IMR-90 (cell line): ENCODE data around the gene RPL6. TPM values are rescaled to one million over a fixed set of nuclear protein-coding genes. Genes with fewer than 3 reads are reported as not detected.

Experiments used
- ATAC-seq: fragments of 200-7000 bp; cut with Tn5 transposase; 2 replicates; pipeline ENCODE4 v1.9.1; 2020; ENCODE audit warnings: low read depth, mild to moderate bottlenecking, moderate library complexity
- BruUV-seq: library from RNA; stranded (reverse); fragments of 400-500 nt; replicated peaks from 2 replicates; lab custom pipeline; 2021; lab: Mats Ljungman, UMichigan
- CTCF ChIA-PET: fragments of 300-600 bp; formaldehyde crosslinking; extraction: SDS; loops from one replicate; lab custom pipeline; 2021; ENCODE audit warnings: antibody characterized with exemption; lab: Yijun Ruan, JAX
- POLR2A ChIA-PET: fragments of 300-600 bp; sonication (Branson Sonifier 250); formaldehyde crosslinking; loops from one replicate; lab custom pipeline; 2022; ENCODE audit warnings: antibody characterized with exemption; ENCODE audit not compliant: unreplicated experiment; lab: Charles Lee
- DNase-seq: peaks from one replicate; pipeline ENCODE4 v3.0.0; 2013
- H2AFZ ChIP-seq: replicated peaks from 2 replicates; pipeline ENCODE3; 2013; ENCODE audit warnings: low read length, mild to moderate bottlenecking; ENCODE audit not compliant: poor library complexity
- H2AK5ac ChIP-seq: 2 replicates; pipeline ENCODE4 v1.6.1; 2013; ENCODE audit warnings: low read depth, low read length, inconsistent platforms
- H2AK9ac ChIP-seq: replicated peaks from 2 replicates; pipeline ENCODE3; 2013; ENCODE audit warnings: mild to moderate bottlenecking, low read depth, low read length, moderate library complexity; ENCODE audit not compliant: poor library complexity
- H2BK120ac ChIP-seq: 2 replicates; pipeline ENCODE4 v1.6.1; 2013; ENCODE audit warnings: low read depth, low read length, inconsistent platforms
- H2BK15ac ChIP-seq: 3 replicates; pipeline ENCODE4 v1.6.1; 2013; ENCODE audit warnings: low read depth, low read length, inconsistent platforms
- H2BK20ac ChIP-seq: 2 replicates; pipeline ENCODE4 v1.6.1; 2013; ENCODE audit warnings: low read depth, mild to moderate bottlenecking, inconsistent platforms, low read length, moderate library complexity
- H2BK5ac ChIP-seq: 2 replicates; pipeline ENCODE4 v1.6.1; 2013; ENCODE audit warnings: mild to moderate bottlenecking, low read depth, low read length, inconsistent platforms; ENCODE audit not compliant: poor library complexity, severe bottlenecking
- H3K14ac ChIP-seq: replicated peaks from 2 replicates; pipeline ENCODE4 v1.6.1; 2013; ENCODE audit warnings: low read depth, low read length, inconsistent platforms
- H3K18ac ChIP-seq: 2 replicates; pipeline ENCODE4 v1.6.1; 2013; ENCODE audit warnings: low read depth, low read length, control low read depth
- H3K23ac ChIP-seq: 2 replicates; pipeline ENCODE4 v1.6.1; 2013; ENCODE audit warnings: low read depth, low read length, inconsistent platforms
- H3K27ac ChIP-seq: 2 replicates; pipeline ENCODE4 v1.5.1; 2013; ENCODE audit warnings: mild to moderate bottlenecking, control low read depth, low read length; ENCODE audit not compliant: insufficient read depth
- H3K27me3 ChIP-seq: 2 replicates; pipeline ENCODE4 v1.6.1; 2013; ENCODE audit warnings: low read length; ENCODE audit not compliant: control insufficient read depth, insufficient read depth
- H3K36me3 ChIP-seq: 2 replicates; pipeline ENCODE4 v1.6.1; 2013; ENCODE audit warnings: low read length, mixed read lengths; ENCODE audit not compliant: control insufficient read depth, insufficient read depth
- H3K4ac ChIP-seq: 2 replicates; pipeline ENCODE4 v1.6.1; 2013; ENCODE audit warnings: low read depth, low read length, inconsistent platforms
- H3K4me1 ChIP-seq: 2 replicates; pipeline ENCODE4 v1.6.1; 2013; ENCODE audit warnings: low read length, mixed read lengths; ENCODE audit not compliant: control insufficient read depth, insufficient read depth
- H3K4me2 ChIP-seq: 2 replicates; pipeline ENCODE4 v1.6.1; 2013; ENCODE audit warnings: low read depth, mild to moderate bottlenecking, control low read depth, low read length, moderate library complexity
- H3K4me3 ChIP-seq: 2 replicates; pipeline ENCODE4 v1.5.1; 2013; ENCODE audit warnings: low read depth, mild to moderate bottlenecking, control low read depth, low read length, moderate library complexity; ENCODE audit not compliant: insufficient read depth
- H3K56ac ChIP-seq: 2 replicates; pipeline ENCODE4 v1.6.1; 2013; ENCODE audit warnings: low read length, inconsistent platforms; ENCODE audit not compliant: insufficient read depth; ENCODE audit errors: extremely low read depth
- H3K79me1 ChIP-seq, 2 experiments: 2 replicates each; pipeline ENCODE4 v1.6.1; 2013; ENCODE audit warnings: low read length in 2 of 2, inconsistent platforms in 1 of 2, low read depth in 1 of 2
- H3K9ac ChIP-seq: 2 replicates; pipeline ENCODE4 v1.6.1; 2013; ENCODE audit warnings: low read depth, low read length, control low read depth
- H3K9me1 ChIP-seq: 2 replicates; pipeline ENCODE4 v1.6.1; 2013; ENCODE audit warnings: low read length, inconsistent platforms; ENCODE audit not compliant: insufficient read depth
- H3K9me3 ChIP-seq: 2 replicates; pipeline ENCODE4 v1.6.1; 2013; ENCODE audit warnings: low read length; ENCODE audit not compliant: control insufficient read depth, insufficient read depth
- H4K20me1 ChIP-seq: 2 replicates; pipeline ENCODE4 v1.6.1; 2013; ENCODE audit warnings: low read length, inconsistent platforms; ENCODE audit not compliant: insufficient read depth
- H4K5ac ChIP-seq: 2 replicates; pipeline ENCODE4 v1.6.1; 2013; ENCODE audit warnings: mild to moderate bottlenecking, low read depth, low read length, control low read depth
- H4K8ac ChIP-seq, 2 experiments: 2 replicates each; pipeline ENCODE4 v1.6.1; 2013; ENCODE audit warnings: low read depth in 2 of 2, low read length in 2 of 2, control low read depth in 1 of 2, inconsistent platforms in 1 of 2
- H4K91ac ChIP-seq: 2 replicates; pipeline ENCODE4 v1.6.1; 2013; ENCODE audit warnings: low read depth, low read length, inconsistent platforms; ENCODE audit not compliant: insufficient read depth
- CHD1 ChIP-seq: IDR thresholded peaks from 2 replicates; pipeline ENCODE4 v1.6.1; 2012; ENCODE audit warnings: low read depth, low read length, improper control_type of control experiment
- ELK1 ChIP-seq: fragments of 150-350 bp; IDR thresholded peaks from 2 replicates; pipeline ENCODE4 v1.6.1; 2016; ENCODE audit warnings: low read depth, mild to moderate bottlenecking, low read length, moderate library complexity, borderline replicate concordance
- WGBS, 2 experiments: methylation state at CpG; one replicate each; pipeline versions ENCODE4 v1.1.5 to v1.1.7; 2013; ENCODE audit warnings: missing lambda C conversion rate in 2 of 2; ENCODE audit not compliant: insufficient read length in 1 of 2; ENCODE audit errors: extremely low coverage in 2 of 2; 5-methylcytosine and 5-hydroxymethylcytosine counted together
- dilution Hi-C: fragments of 300-500 bp; cut with HindIII; formaldehyde crosslinking; loops from one replicate; pipeline ENCODE4 v1.14.3; 2018; ENCODE audit warnings: low sequenced_read_pairs; ENCODE audit not compliant: unreplicated experiment
- in situ Hi-C: fragments of 300-500 bp; cut with MboI; formaldehyde crosslinking; loops from 3 replicates; pipeline ENCODE4 v1.14.3; 2019; ENCODE audit warnings: low sequenced_read_pairs, inconsistent platforms, mixed read lengths
- intact Hi-C: fragments of 100-400 bp; cut with micrococcal nuclease; formaldehyde crosslinking; loops from 2 replicates; pipeline ENCODE4 v1.10.0; 2022
- polyA plus RNA-seq, 3 experiments: library from polyadenylated mRNA; depleted of rRNA; stranded (reverse); fragments of >200 nt; gene quantifications; 2 replicates each; pipeline ENCODE4 v1.2.3, GENCODE V29; 2012; ENCODE audit warnings: low replicate concordance in 1 of 3
- total RNA-seq: library from RNA; depleted of rRNA; stranded (reverse); fragments of >200 nt; gene quantifications from 2 replicates; pipeline ENCODE4 v1.2.3, GENCODE V29; 2012
- TF ChIP-seq, protein P1 (sequence below): conservative IDR thresholded peaks from 2 replicates; pipeline ENCODE4 v1.5.1; 2012; ENCODE audit warnings: mild to moderate bottlenecking, low read depth, low read length, improper control_type of control experiment

Gene RPL6
- total and polyA plus RNA-seq, 2 of the 4 experiments (the other 2 are of a cell fraction), result 1,317 to 1,694 TPM

GRCh38 chr12:112431965-112432364 is 22.6 kb upstream of the RPL6 start:
- H2BK20ac ChIP-seq, result no peak overlapping the region
- H3K18ac ChIP-seq, result no peak overlapping the region
- no peak overlapping the region for H4K91ac ChIP-seq
- ChIA-PET CTCF (interaction anchor here (0.6 kb wide), 1 partner anchor 9 kb away, joined by 3 read pairs; no protein-coding TSS in a partner anchor), POLR2A (no interaction called here)
- no peak overlapping the region for H2AK5ac ChIP-seq
- in situ Hi-C loops (no loop called here), intact Hi-C loops (no loop called here), dilution Hi-C loops (no loop called here)
- no CpG with 5 or more reads among the region's 3 CpGs for WGBS, 2 experiments
- no peak overlapping the region for H3K23ac ChIP-seq
- peaks cover 16 to 64% of the 10 kb centered on the region in 2 experiments for H3K79me1 ChIP-seq
- H4K5ac ChIP-seq, result no peak overlapping the region
- no peak overlapping the region for H3K4me2 ChIP-seq
- ATAC-seq (no peak), DNase-seq (no peak)
- peaks cover 65% of the 10 kb centered on the region for H4K20me1 ChIP-seq
- H3K9me3 ChIP-seq, result no peaks in the 10 kb centered on the region
- no TSS peak for BruUV-seq
- no peak overlapping the region for H2AK9ac ChIP-seq
- peaks cover 6% of the 10 kb centered on the region; the same call in 1 of the 2 replicates for H3K36me3 ChIP-seq
- H3K9me1 ChIP-seq, result peaks cover 12% of the 10 kb centered on the region; the same call in 1 of the 2 replicates
- H2AFZ ChIP-seq, result no peak overlapping the region
- no peak overlapping the region for H2BK5ac ChIP-seq
- H4K8ac ChIP-seq, result no peak overlapping the region
- H3K4me3 ChIP-seq, result no peak overlapping the region
- no peaks in the 10 kb centered on the region for H3K27me3 ChIP-seq
- TF ChIP-seq, protein P1, sequence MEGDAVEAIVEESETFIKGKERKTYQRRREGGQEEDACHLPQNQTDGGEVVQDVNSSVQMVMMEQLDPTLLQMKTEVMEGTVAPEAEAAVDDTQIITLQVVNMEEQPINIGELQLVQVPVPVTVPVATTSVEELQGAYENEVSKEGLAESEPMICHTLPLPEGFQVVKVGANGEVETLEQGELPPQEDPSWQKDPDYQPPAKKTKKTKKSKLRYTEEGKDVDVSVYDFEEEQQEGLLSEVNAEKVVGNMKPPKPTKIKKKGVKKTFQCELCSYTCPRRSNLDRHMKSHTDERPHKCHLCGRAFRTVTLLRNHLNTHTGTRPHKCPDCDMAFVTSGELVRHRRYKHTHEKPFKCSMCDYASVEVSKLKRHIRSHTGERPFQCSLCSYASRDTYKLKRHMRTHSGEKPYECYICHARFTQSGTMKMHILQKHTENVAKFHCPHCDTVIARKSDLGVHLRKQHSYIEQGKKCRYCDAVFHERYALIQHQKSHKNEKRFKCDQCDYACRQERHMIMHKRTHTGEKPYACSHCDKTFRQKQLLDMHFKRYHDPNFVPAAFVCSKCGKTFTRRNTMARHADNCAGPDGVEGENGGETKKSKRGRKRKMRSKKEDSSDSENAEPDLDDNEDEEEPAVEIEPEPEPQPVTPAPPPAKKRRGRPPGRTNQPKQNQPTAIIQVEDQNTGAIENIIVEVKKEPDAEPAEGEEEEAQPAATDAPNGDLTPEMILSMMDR, result no peak
- TF ChIP-seq ELK1, result no peak
- TF ChIP-seq CHD1, result no peak
- no peak overlapping the region for H2BK120ac ChIP-seq
- no peaks in the 10 kb centered on the region for H3K4me1 ChIP-seq
- H3K4ac ChIP-seq, result no peak overlapping the region
- H3K27ac ChIP-seq, result no peak overlapping the region
- no peak overlapping the region for H3K9ac ChIP-seq
- no peak overlapping the region for H3K56ac ChIP-seq
- no peak overlapping the region for H2BK15ac ChIP-seq
- no peak overlapping the region for H3K14ac ChIP-seq
